OCI-LY7 (cell line): ENCODE measurements around the gene PPM1J. TPM values are rescaled to one million over a fixed set of nuclear protein-coding genes. Genes with fewer than 3 reads are reported as not detected.

ENCODE experiments used
- BruUV-seq: library from RNA; stranded (reverse); fragments of 400-500 nt; replicated peaks from 2 replicates; lab custom pipeline; 2021; lab: Mats Ljungman, UMichigan
- CTCF ChIA-PET: fragments of 300-600 bp; sonication (Branson Sonifier 250); formaldehyde crosslinking; loops from one replicate; lab custom pipeline; 2022; ENCODE audit warnings: antibody characterized with exemption; ENCODE audit not compliant: unreplicated experiment; lab: Charles Lee
- POLR2A ChIA-PET: fragments of 300-600 bp; sonication (Branson Sonifier 250); formaldehyde crosslinking; loops from one replicate; lab custom pipeline; 2022; ENCODE audit warnings: antibody characterized with exemption; lab: Charles Lee
- DNase-seq: peaks from one replicate; pipeline ENCODE4 v3.0.0-alpha.2; 2015; ENCODE audit warnings: low spot score
- H2AFZ ChIP-seq: fragments of 200-600 bp; sonication (generic), shearing (Covaris generic); 2 replicates; pipeline ENCODE4 v1.6.1; 2014; ENCODE audit warnings: mild to moderate bottlenecking, antibody characterized with exemption, low read length, moderate library complexity
- H3K27ac ChIP-seq: fragments of 200-600 bp; sonication (generic); 2 replicates; pipeline ENCODE4 v1.5.1; 2014; ENCODE audit warnings: mixed run types, low read depth, mild to moderate bottlenecking, moderate library complexity, low read length, inconsistent platforms; ENCODE audit not compliant: poor library complexity, severe bottlenecking
- H3K36me3 ChIP-seq: fragments of 200-600 bp; sonication (generic); 2 replicates; pipeline ENCODE4 v1.6.1; 2014; ENCODE audit warnings: mild to moderate bottlenecking, antibody characterized with exemption, low read length, moderate library complexity, mixed read lengths; ENCODE audit not compliant: insufficient read depth
- H3K4me1 ChIP-seq: fragments of 200-600 bp; sonication (generic); 2 replicates; pipeline ENCODE4 v1.5.1; 2014; ENCODE audit warnings: mild to moderate bottlenecking, low read length; ENCODE audit not compliant: insufficient read depth, poor library complexity, severe bottlenecking
- H3K4me2 ChIP-seq: fragments of 200-600 bp; sonication (generic); 2 replicates; pipeline ENCODE4 v1.6.1; 2014; ENCODE audit warnings: mild to moderate bottlenecking, low read length
- H3K4me3 ChIP-seq: fragments of 200-600 bp; sonication (generic); 2 replicates; pipeline ENCODE4 v1.5.1; 2014; ENCODE audit warnings: mild to moderate bottlenecking, low read depth, low read length; ENCODE audit not compliant: poor library complexity, severe bottlenecking
- H3K79me2 ChIP-seq: fragments of 200-600 bp; sonication (generic); 2 replicates; pipeline ENCODE4 v1.6.1; 2016; ENCODE audit warnings: low read depth, mild to moderate bottlenecking, low read length, moderate library complexity, mixed read lengths; ENCODE audit not compliant: insufficient read depth
- H3K9me2 ChIP-seq: fragments of 200-600 bp; sonication (generic); 2 replicates; pipeline ENCODE4 v1.6.1; 2016; ENCODE audit warnings: mild to moderate bottlenecking, low read length, mixed read lengths; ENCODE audit not compliant: insufficient read depth
- H3K9me3 ChIP-seq: fragments of 200-600 bp; sonication (generic); 2 replicates; pipeline ENCODE4 v1.6.1; 2014; ENCODE audit warnings: mild to moderate bottlenecking, mixed run types, low read length, mixed read lengths
- H4K20me1 ChIP-seq: fragments of 200-600 bp; sonication (generic); 2 replicates; pipeline ENCODE4 v1.6.1; 2014; ENCODE audit warnings: mild to moderate bottlenecking, antibody characterized with exemption, low read length, moderate library complexity, mixed read lengths; ENCODE audit not compliant: insufficient read depth
- EZH2phosphoT487 ChIP-seq: fragments of 200-600 bp; sonication (generic); IDR thresholded peaks from 2 replicates; pipeline ENCODE4 v1.6.1; 2018; ENCODE audit warnings: low read depth, borderline replicate concordance, mild to moderate bottlenecking, mixed run types, antibody characterized with exemption, low read length, moderate library complexity, mixed read lengths
- intact Hi-C: fragments of 100-400 bp; cut with micrococcal nuclease; formaldehyde crosslinking; loops from one replicate; pipeline ENCODE4 v1.10.0; 2022; ENCODE audit not compliant: unreplicated experiment
- total RNA-seq, 2 experiments: library from RNA; depleted of rRNA in 1 of 2; stranded (reverse); fragments of >200 nt in 1 of 2; shearing (Covaris generic) in 1 of 2; gene quantifications; 2 replicates each; pipeline ENCODE4 v1.2.3, GENCODE V29; 2014 to 2022
- TF ChIP-seq, protein P1 (sequence below): fragments of 200-600 bp; sonication (generic); conservative IDR thresholded peaks from 2 replicates; pipeline ENCODE4 v1.5.1; 2014; ENCODE audit warnings: mild to moderate bottlenecking, antibody characterized with exemption, low read length, moderate library complexity, mixed read lengths

The PPM1J gene
- total RNA-seq, 2 experiments from 2014 or later, result 1.5 to 4.2 TPM

DNA sequence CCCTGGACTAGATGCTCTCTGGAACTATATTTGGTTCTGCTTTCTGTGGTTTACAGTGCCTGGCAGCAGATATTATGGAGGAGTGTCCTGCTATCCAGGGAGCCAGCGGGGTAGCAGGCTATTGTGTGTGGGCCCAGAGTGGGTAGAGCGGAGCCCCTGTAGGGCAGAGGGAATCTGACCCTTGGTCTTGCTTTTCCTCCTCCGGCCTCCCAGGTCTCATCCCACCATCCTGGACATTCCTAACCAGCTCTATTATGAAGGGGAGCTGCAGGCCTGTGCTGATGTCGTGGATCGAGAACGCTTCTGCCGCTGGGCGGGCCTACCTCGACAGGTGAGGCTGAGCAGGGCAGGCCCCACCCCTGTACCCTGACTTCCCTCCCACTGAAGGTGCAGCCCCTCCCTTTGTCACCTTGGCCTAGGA lies 17.3 kb downstream of the PPM1J start:
- Histone ChIP-seq H3K4me1 (peaks cover 35% of the 10 kb centered on the region), H3K27ac (no peak overlapping the region), H3K9me3 (no peaks in the 10 kb centered on the region), H3K9me2 (no peaks in the 10 kb centered on the region), H2AFZ (no peak overlapping the region), H3K4me2 (no peak overlapping the region), H3K36me3 (no peaks in the 10 kb centered on the region), H3K79me2 (no peaks in the 10 kb centered on the region), H4K20me1 (no peaks in the 10 kb centered on the region), H3K4me3 (no peak overlapping the region)
- ChIA-PET CTCF (no interaction called here), POLR2A (interaction anchor here (0.8 to 1.2 kb wide), 2 partner anchors 16 to 76 kb away, joined by 3 read pairs; no protein-coding TSS in a partner anchor)
- TF ChIP-seq, protein P1, sequence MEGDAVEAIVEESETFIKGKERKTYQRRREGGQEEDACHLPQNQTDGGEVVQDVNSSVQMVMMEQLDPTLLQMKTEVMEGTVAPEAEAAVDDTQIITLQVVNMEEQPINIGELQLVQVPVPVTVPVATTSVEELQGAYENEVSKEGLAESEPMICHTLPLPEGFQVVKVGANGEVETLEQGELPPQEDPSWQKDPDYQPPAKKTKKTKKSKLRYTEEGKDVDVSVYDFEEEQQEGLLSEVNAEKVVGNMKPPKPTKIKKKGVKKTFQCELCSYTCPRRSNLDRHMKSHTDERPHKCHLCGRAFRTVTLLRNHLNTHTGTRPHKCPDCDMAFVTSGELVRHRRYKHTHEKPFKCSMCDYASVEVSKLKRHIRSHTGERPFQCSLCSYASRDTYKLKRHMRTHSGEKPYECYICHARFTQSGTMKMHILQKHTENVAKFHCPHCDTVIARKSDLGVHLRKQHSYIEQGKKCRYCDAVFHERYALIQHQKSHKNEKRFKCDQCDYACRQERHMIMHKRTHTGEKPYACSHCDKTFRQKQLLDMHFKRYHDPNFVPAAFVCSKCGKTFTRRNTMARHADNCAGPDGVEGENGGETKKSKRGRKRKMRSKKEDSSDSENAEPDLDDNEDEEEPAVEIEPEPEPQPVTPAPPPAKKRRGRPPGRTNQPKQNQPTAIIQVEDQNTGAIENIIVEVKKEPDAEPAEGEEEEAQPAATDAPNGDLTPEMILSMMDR, result no peak
- TF ChIP-seq EZH2phosphoT487, result no peak
- BruUV-seq, result no TSS peak
- no peak for DNase-seq
- intact Hi-C loops, result no loop called here

DNA sequence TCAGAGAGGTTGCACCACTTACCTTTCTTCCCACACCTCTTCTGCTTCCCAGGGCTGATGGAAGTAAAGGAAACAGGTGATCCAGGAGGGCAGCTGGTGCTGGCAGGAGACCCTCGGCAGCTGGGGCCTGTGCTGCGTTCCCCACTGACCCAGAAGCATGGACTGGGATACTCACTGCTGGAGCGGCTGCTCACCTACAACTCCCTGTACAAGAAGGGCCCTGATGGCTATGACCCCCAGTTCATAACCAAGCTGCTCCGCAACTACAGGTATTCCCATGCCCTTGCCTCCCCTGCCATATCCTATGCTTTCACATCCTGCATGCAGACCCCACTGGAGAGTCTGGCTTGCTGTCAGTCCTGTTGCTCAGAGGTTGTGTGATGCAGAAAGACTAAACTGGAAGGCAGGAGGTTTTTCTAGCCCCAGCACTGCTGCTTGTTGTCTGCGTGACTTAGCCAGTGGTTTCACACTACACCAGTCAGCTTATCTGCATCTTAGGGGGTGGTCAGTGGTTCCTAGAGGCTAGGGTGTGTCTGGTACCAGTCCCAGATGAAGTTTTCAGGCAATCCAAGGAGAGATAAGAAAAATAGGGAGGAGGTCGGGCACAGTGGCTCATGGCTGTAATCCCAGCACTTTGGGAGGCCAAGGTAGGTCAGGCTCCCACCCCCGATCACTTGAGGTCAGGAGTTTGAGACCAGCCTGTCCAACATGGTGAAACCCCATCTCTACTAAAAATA lies 18.4 kb downstream of the PPM1J start:
- Histone ChIP-seq H3K4me1 (peaks cover 33% of the 10 kb centered on the region), H3K9me2 (no peaks in the 10 kb centered on the region), H3K79me2 (no peaks in the 10 kb centered on the region), H3K4me2 (no peak overlapping the region), H4K20me1 (no peaks in the 10 kb centered on the region), H3K9me3 (no peaks in the 10 kb centered on the region), H3K4me3 (no peak overlapping the region), H3K27ac (no peak overlapping the region), H2AFZ (no peak overlapping the region), H3K36me3 (no peaks in the 10 kb centered on the region)
- CTCF ChIA-PET, result no interaction called here
- DNase-seq, result no peak
- TF ChIP-seq, protein P1, result no peak
- no peak for TF ChIP-seq EZH2phosphoT487
- no TSS peak for BruUV-seq
- POLR2A ChIA-PET, result interaction anchor here (0.8 to 1.2 kb wide), 2 partner anchors 15 to 75 kb away, joined by 3 read pairs; no protein-coding TSS in a partner anchor
- intact Hi-C loops, result no loop called here

DNA sequence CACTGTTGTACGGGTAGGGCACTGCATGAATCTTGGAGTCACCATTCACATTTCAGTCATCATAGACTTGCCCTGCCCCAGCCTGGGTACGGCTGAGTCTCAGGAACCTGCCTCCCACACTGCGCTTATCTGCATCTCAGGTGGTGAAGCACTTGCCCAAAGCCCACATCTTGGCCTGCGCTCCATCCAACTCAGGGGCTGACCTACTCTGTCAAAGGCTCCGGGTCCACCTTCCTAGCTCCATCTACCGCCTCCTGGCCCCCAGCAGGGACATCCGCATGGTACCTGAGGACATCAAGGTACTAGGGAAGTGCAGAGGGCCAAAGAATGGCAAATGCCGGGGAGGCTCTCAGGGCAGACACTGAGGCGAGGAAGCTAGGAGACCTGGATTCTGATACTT lies 19.9 kb downstream of the PPM1J start:
- BruUV-seq, result no TSS peak
- intact Hi-C loops, result no loop called here
- no peak overlapping the region for H3K4me2 ChIP-seq
- H4K20me1 ChIP-seq, result no peaks in the 10 kb centered on the region
- H3K4me3 ChIP-seq, result no peak overlapping the region
- ChIA-PET CTCF (no interaction called here), POLR2A (no interaction called here)
- H3K4me1 ChIP-seq, result peaks cover 18% of the 10 kb centered on the region
- H3K9me2 ChIP-seq, result no peaks in the 10 kb centered on the region
- no peaks in the 10 kb centered on the region for H3K79me2 ChIP-seq
- no peaks in the 10 kb centered on the region for H3K9me3 ChIP-seq
- no peak overlapping the region for H3K27ac ChIP-seq
- H2AFZ ChIP-seq, result no peak overlapping the region
- no peak for TF ChIP-seq EZH2phosphoT487
- TF ChIP-seq, protein P1, result no peak
- H3K36me3 ChIP-seq, result no peaks in the 10 kb centered on the region
- no peak for DNase-seq
